Tibial artery (tissue), 4 donors: ENCODE results near the gene PACSIN3.
"Not testable (repeated sequence)": the region's sequence is repeated elsewhere in the genome, so short reads cannot be mapped to it uniquely, and the experiment has no call there.

Experiments
- DNase-seq, 2 donors: peaks; one replicate each; pipeline ENCODE4 v3.0.0-alpha.2; 2019
- H3K27ac ChIP-seq, 2 donors: fragments of 200-600 bp; sonication (generic) in 1 of 2; 1 replicate in 1 of 2; 2 replicates in 1 of 2; pipeline ENCODE4 v1.5.1; 2018 to 2019; ENCODE audit warnings: mild to moderate bottlenecking in 1 of 2
- H3K27me3 ChIP-seq, 2 donors: fragments of 200-600 bp; sonication (generic) in 1 of 2; one replicate each; pipeline versions ENCODE4 v1.5.1 to v1.6.0; 2016 to 2019
- H3K36me3 ChIP-seq, 3 donors: fragments of 200-600 bp; sonication (generic) in 2 of 3; one replicate each; pipeline ENCODE4 v1.5.1; 2016 to 2019; ENCODE audit warnings: mild to moderate bottlenecking in 2 of 3
- H3K4me1 ChIP-seq, 4 donors: fragments of 200-600 bp; sonication (generic) in 2 of 4; 1 replicate in 3 of 4; 2 replicates in 1 of 4; pipeline ENCODE4 v1.5.1; 2016 to 2019
- H3K4me3 ChIP-seq, 2 donors: fragments of 200-600 bp; sonication (generic) in 1 of 2; 1 replicate in 1 of 2; 2 replicates in 1 of 2; pipeline ENCODE4 v1.5.1; 2018 to 2019; ENCODE audit warnings: mild to moderate bottlenecking in 2 of 2
- H3K9me3 ChIP-seq, 3 donors: fragments of 200-600 bp; sonication (generic) in 1 of 3; one replicate each; pipeline ENCODE4 v1.5.1; 2016 to 2019
- intact Hi-C: fragments of 100-400 bp; cut with DNase I; formaldehyde crosslinking; loops from one replicate; pipeline ENCODE4 v1.15.0; 2023; ENCODE audit warnings: low total_unique reads
- TF ChIP-seq, protein P1 (sequence below), 2 experiments: fragments of 200-600 bp in 1 of 2; fragments of 450-650 bp in 1 of 2; IDR thresholded peaks; one replicate each; pipeline ENCODE4 v1.5.1; 2017 to 2019; ENCODE audit warnings: antibody characterized with exemption in 2 of 2, mild to moderate bottlenecking in 1 of 2, moderate library complexity in 1 of 2

The PACSIN3 gene

DNA sequence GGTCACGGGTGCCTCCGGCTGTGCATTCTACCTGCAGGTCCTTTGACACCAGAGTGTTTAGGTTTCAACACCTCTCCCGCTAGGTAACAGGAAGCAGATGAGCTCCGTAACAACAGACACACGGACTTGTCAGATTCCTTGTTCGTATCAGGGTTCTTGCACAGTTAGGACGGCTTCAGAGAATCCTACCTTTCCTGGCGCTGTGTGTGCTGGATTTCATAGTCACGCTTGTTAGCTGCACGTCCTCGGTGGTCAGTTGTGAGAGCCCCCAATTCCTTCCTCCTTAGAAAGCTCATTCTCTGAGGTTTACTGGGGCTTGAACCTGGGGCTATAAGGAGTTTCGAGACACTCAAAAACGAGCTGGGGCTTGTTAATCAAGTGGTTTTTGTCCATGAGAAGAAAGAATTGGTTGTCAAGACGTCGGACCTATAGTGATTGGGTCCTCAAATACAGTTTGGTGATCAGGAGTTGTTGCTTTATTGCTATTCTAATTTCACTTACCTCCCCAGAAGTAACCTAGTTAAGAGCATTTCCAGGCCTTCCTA, 29.2 kb upstream of the PACSIN3 start:
- Histone ChIP-seq H3K4me3 (peak overlapping the region; percentile 65 to 66), H3K27me3 (no peaks in the 10 kb centered on the region), H3K36me3 (peaks cover 0 to 22% (median 18%) of the 10 kb centered on the region in 3 donors), H3K9me3 (no peaks in the 10 kb centered on the region), H3K4me1 (peaks cover 0 to 48% (median 30%) of the 10 kb centered on the region in 4 donors), H3K27ac (peak overlapping the region; percentile 93 to 94)
- TF ChIP-seq, protein P1, sequence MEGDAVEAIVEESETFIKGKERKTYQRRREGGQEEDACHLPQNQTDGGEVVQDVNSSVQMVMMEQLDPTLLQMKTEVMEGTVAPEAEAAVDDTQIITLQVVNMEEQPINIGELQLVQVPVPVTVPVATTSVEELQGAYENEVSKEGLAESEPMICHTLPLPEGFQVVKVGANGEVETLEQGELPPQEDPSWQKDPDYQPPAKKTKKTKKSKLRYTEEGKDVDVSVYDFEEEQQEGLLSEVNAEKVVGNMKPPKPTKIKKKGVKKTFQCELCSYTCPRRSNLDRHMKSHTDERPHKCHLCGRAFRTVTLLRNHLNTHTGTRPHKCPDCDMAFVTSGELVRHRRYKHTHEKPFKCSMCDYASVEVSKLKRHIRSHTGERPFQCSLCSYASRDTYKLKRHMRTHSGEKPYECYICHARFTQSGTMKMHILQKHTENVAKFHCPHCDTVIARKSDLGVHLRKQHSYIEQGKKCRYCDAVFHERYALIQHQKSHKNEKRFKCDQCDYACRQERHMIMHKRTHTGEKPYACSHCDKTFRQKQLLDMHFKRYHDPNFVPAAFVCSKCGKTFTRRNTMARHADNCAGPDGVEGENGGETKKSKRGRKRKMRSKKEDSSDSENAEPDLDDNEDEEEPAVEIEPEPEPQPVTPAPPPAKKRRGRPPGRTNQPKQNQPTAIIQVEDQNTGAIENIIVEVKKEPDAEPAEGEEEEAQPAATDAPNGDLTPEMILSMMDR (IDR thresholded peaks at IDR 0.05): no peak
- intact Hi-C loops: no loop called here
- DNase-seq: no peak

DNA sequence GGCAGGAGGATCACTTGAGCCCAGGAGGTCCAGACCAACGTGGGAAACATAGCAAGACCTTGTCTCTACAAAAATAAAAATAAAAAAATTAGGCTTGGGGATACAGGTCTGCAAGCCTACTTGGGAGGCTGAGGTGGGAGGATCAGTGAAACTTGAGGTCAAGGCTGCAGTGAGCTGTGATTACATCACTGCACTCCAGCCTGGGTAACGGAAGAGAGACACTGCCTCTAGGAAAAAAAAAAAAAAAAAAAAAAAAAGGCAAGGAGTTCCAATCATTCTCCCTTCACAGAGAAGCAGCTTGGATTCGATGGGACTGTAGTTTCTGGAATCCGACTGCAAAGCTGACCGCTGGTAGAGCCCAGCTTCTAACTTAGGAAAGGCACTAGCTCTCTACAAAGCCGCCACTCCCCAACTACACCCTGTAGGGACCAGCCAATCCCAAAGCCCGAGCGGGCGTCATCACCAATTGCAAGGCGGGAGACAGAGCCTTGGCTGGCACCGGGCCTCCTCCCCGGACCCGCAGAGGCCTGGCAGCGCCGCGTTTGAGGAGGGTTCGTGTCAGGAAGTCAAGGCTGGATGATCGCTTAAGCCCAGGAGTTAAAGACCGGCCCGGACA, 27.8 kb upstream of the PACSIN3 start:
- Histone ChIP-seq H3K4me1 (peaks cover 0 to 43% (median 28%) of the 10 kb centered on the region in 4 donors), H3K36me3 (peaks cover 0 to 10% (median 4%) of the 10 kb centered on the region in 3 donors), H3K27ac (peak overlapping the region; percentile 93 to 94), H3K9me3 (no peaks in the 10 kb centered on the region), H3K27me3 (no peaks in the 10 kb centered on the region), H3K4me3 (peak overlapping the region; percentile 65 to 66)
- intact Hi-C loops: loop anchor here (1.0 to 5.0 kb wide), 2 partner anchors 27 to 37 kb away; partner anchors contain the start of gene ARFGAP2
- TF ChIP-seq, protein P1 (IDR thresholded peaks at IDR 0.05): no peak
- peak; percentile 96 to 98 for DNase-seq

DNA sequence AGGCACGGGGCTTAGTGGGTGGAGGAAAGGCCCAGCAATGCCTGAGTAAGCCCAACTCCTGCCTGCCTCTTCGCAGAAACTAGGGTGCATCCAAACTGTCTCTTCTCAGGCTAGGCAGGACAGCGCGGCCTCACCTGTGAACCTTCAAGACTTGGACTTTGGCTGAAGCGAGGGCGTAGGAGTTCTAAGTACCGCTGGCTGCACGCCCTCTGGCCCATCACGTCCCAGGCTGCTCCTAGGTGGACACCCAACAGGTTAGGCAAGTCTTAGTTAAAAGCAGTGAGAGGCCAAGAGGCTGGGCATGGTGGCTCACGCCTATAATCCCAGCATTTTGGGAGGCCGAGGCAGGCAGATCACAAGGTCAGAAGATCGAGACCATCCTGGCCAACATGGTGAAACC, 26.7 kb upstream of the PACSIN3 start:
- Histone ChIP-seq H3K27ac (peak overlapping the region in 1 of 2 donors; percentile 94), H3K9me3 (no peaks in the 10 kb centered on the region), H3K27me3 (no peaks in the 10 kb centered on the region), H3K4me3 (no peak overlapping the region), H3K4me1 (peaks cover 0 to 33% (median 24%) of the 10 kb centered on the region in 4 donors), H3K36me3 (peaks cover 0 to 7% (median 0%) of the 10 kb centered on the region in 3 donors)
- no peak for DNase-seq
- intact Hi-C loops: loop anchor here (5.0 kb wide), 1 partner anchor 36 kb away; the partner anchor contains the start of gene ARFGAP2
- TF ChIP-seq, protein P1 (IDR thresholded peaks at IDR 0.05): no peak

DNA sequence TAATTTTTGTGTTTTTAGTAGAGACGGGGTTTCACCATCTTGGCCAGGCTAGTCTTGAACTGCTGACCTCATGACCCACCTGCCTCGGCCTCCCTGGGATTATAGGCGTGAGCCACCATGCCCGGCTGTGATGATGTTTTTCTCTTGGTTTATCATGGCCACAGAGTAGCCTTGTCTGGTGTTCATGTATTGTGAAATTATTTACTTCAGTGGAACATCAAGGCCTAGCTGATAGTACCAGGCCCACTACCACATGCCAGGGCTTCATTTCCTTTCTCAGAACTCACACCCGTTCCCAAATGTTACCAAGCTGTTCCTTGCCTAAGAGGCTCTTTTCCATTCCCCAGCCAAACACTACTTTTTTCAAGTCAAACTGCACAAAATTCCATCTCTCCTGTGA, 22.4 kb upstream of the PACSIN3 start:
- Histone ChIP-seq H3K27me3 (no peaks in the 10 kb centered on the region), H3K4me3 (no peak overlapping the region), H3K9me3 (no peaks in the 10 kb centered on the region), H3K4me1 (peaks cover 0 to 15% (median 7%) of the 10 kb centered on the region in 4 donors), H3K36me3 (no peaks in the 10 kb centered on the region), H3K27ac (no peak overlapping the region)
- TF ChIP-seq, protein P1 (IDR thresholded peaks at IDR 0.05): no peak
- intact Hi-C loops: no loop called here
- DNase-seq: no peak

- H3K27me3 ChIP-seq, H3K4me3 ChIP-seq, DNase-seq, H3K27ac ChIP-seq, H3K9me3 ChIP-seq, intact Hi-C loops, H3K36me3 ChIP-seq: not testable (repeated sequence)
- peaks cover 0 to 11% (median 6%) of the 10 kb centered on the region in 4 donors for H3K4me1 ChIP-seq
Measured at GRCh38 chr11:47208008-47208552, 21.8 kb upstream of the PACSIN3 start.

- H3K4me1 ChIP-seq: peaks cover 0 to 11% (median 6%) of the 10 kb centered on the region in 4 donors
- no peak for DNase-seq
- TF ChIP-seq, protein P1 (IDR thresholded peaks at IDR 0.05): no peak
- no peak overlapping the region for H3K27ac ChIP-seq
- no peak overlapping the region for H3K4me3 ChIP-seq
- no peaks in the 10 kb centered on the region for H3K36me3 ChIP-seq
- H3K27me3 ChIP-seq: no peaks in the 10 kb centered on the region
- intact Hi-C loops: no loop called here
- no peaks in the 10 kb centered on the region for H3K9me3 ChIP-seq
Measured at GRCh38 chr11:47207459-47207858, 21.2 kb upstream of the PACSIN3 start.

- intact Hi-C loops: not testable (repeated sequence)
Measured at GRCh38 chr11:47206577-47206976, 20.3 kb upstream of the PACSIN3 start.

More at GRCh38 chr11:47206577-47206976, 20.3 kb upstream of the PACSIN3 start:
- H3K27ac ChIP-seq, DNase-seq, H3K4me3 ChIP-seq, H3K36me3 ChIP-seq, H3K27me3 ChIP-seq, H3K9me3 ChIP-seq: not testable (repeated sequence)
- peaks cover 0 to 11% (median 6%) of the 10 kb centered on the region in 4 donors for H3K4me1 ChIP-seq
